Measurements from ENCODE around the gene COQ8A. TPM values are rescaled to one million over a fixed set of nuclear protein-coding genes. Genes with fewer than 3 reads are reported as not detected.

The COQ8A gene
- total RNA-seq, 1 donor from 2014 or later = 13.8 TPM

- no peak overlapping the region for H3K4me2 ChIP-seq
- no peak overlapping the region for H3K9ac ChIP-seq
- peaks cover 27% of the 10 kb centered on the region for H3K4me1 Mint-ChIP-seq
- H3K36me3 ChIP-seq = no peaks in the 10 kb centered on the region
- H4K20me1 ChIP-seq (ENCODE audit: low read depth) = peaks cover 3% of the 10 kb centered on the region
- peaks cover 30% of the 10 kb centered on the region for H3K4me1 ChIP-seq
- no peak overlapping the region for H3K4me3 Mint-ChIP-seq
- no peak overlapping the region for H2AFZ ChIP-seq (replicated peaks)
- no peak for DNase-seq (ENCODE audit: low spot score)
- H3F3A ChIP-seq (ENCODE audit: low read depth) = no peaks in the 10 kb centered on the region
- no peaks in the 10 kb centered on the region for H3K79me2 ChIP-seq (ENCODE audit: low read depth)
- no peak overlapping the region for H3K27ac ChIP-seq
- no peak overlapping the region for H3K27ac Mint-ChIP-seq
- H3K27me3 ChIP-seq = no peaks in the 10 kb centered on the region
- H3K9me3 ChIP-seq (ENCODE audit: low read depth) = no peaks in the 10 kb centered on the region
- no peak overlapping the region for H3K4me3 ChIP-seq
- H3K9me3 Mint-ChIP-seq = no peaks in the 10 kb centered on the region
- H3K27me3 Mint-ChIP-seq (ENCODE audit: insufficient read depth, low read depth) = peaks cover 14% of the 10 kb centered on the region
- no peaks in the 10 kb centered on the region for H3K36me3 Mint-ChIP-seq
- TF ChIP-seq CTCF (IDR thresholded peaks at IDR 0.05) (no peak), EZH2 (IDR thresholded peaks at IDR 0.05) (no peak), EZH2phosphoT487 (IDR thresholded peaks at IDR 0.05) (no peak)
These were observed 37.0 kb downstream of the COQ8A start for GRCh38 chr1:226976978-226977642.

- no peaks in the 10 kb centered on the region for H3K36me3 ChIP-seq
- no peak overlapping the region for H2AFZ ChIP-seq (replicated peaks)
- H3K4me1 Mint-ChIP-seq = peaks cover 27% of the 10 kb centered on the region
- H3K4me1 ChIP-seq = peaks cover 30% of the 10 kb centered on the region
- H3K9me3 Mint-ChIP-seq = no peaks in the 10 kb centered on the region
- no peak overlapping the region for H3K27ac Mint-ChIP-seq
- H3K4me3 Mint-ChIP-seq = no peak overlapping the region
- no peaks in the 10 kb centered on the region for H3K9me3 ChIP-seq (ENCODE audit: low read depth)
- H3K27me3 ChIP-seq = no peaks in the 10 kb centered on the region
- H3K79me2 ChIP-seq (ENCODE audit: low read depth) = no peaks in the 10 kb centered on the region
- H3K27ac ChIP-seq = no peak overlapping the region
- no peak for TF ChIP-seq CTCF (IDR thresholded peaks at IDR 0.05)
- no peak for TF ChIP-seq EZH2phosphoT487 (IDR thresholded peaks at IDR 0.05)
- no peak for TF ChIP-seq EZH2 (IDR thresholded peaks at IDR 0.05)
- H4K20me1 ChIP-seq (ENCODE audit: low read depth) = peaks cover 3% of the 10 kb centered on the region
- no peak overlapping the region for H3K9ac ChIP-seq
- H3K27me3 Mint-ChIP-seq (ENCODE audit: insufficient read depth, low read depth) = peaks cover 14% of the 10 kb centered on the region
- H3F3A ChIP-seq (ENCODE audit: low read depth) = no peaks in the 10 kb centered on the region
- H3K4me2 ChIP-seq = no peak overlapping the region
- DNase-seq (ENCODE audit: low spot score) = no peak
- no peak overlapping the region for H3K4me3 ChIP-seq
- no peaks in the 10 kb centered on the region for H3K36me3 Mint-ChIP-seq
These were observed 37.7 kb downstream of the COQ8A start for GRCh38 chr1:226977643-226978431.

- H3K9ac ChIP-seq = no peak overlapping the region
- H3K36me3 Mint-ChIP-seq = no peaks in the 10 kb centered on the region
- DNase-seq (ENCODE audit: low spot score) = no peak
- no peak overlapping the region for H3K27ac ChIP-seq
- H3K79me2 ChIP-seq (ENCODE audit: low read depth) = no peaks in the 10 kb centered on the region
- no peaks in the 10 kb centered on the region for H3K9me3 Mint-ChIP-seq
- H2AFZ ChIP-seq (replicated peaks) = no peak overlapping the region
- peaks cover 3% of the 10 kb centered on the region for H4K20me1 ChIP-seq (ENCODE audit: low read depth)
- H3K4me1 Mint-ChIP-seq = peaks cover 22% of the 10 kb centered on the region
- no peak overlapping the region for H3K4me3 Mint-ChIP-seq
- TF ChIP-seq CTCF (IDR thresholded peaks at IDR 0.05) = no peak
- TF ChIP-seq EZH2 (IDR thresholded peaks at IDR 0.05) = no peak
- H3K27me3 Mint-ChIP-seq (ENCODE audit: insufficient read depth, low read depth) = peaks cover 14% of the 10 kb centered on the region
- H3K27me3 ChIP-seq = no peaks in the 10 kb centered on the region
- H3K4me1 ChIP-seq = peaks cover 23% of the 10 kb centered on the region
- H3K4me2 ChIP-seq = no peak overlapping the region
- H3K4me3 ChIP-seq = no peak overlapping the region
- no peaks in the 10 kb centered on the region for H3F3A ChIP-seq (ENCODE audit: low read depth)
- no peaks in the 10 kb centered on the region for H3K36me3 ChIP-seq
- H3K27ac Mint-ChIP-seq = no peak overlapping the region
- no peaks in the 10 kb centered on the region for H3K9me3 ChIP-seq (ENCODE audit: low read depth)
These were observed 38.5 kb downstream of the COQ8A start for GRCh38 chr1:226978432-226979114.
